ENCODE results near the gene MAFG.

The MAFG gene

GRCh38 chr17:81939881-81940385 is 12.4 kb upstream of the MAFG start:
- H4K20me1 ChIP-seq = peaks cover 4% of the 10 kb centered on the region; the same call in 1 of the 2 replicates

GRCh38 chr17:81939218-81939617 is 11.7 kb upstream of the MAFG start:
- Histone ChIP-seq H3K9ac (peak overlapping the region; percentile 68), H3K4me3 (no peak overlapping the region), H3K36me3 (peaks cover 13% of the 10 kb centered on the region), H3K27me3 (no peaks in the 10 kb centered on the region), H3K4me1 (peaks cover 95% of the 10 kb centered on the region), H3K4me2 (peak overlapping the region; percentile 100), H3K9me3 (no peaks in the 10 kb centered on the region), H4K20me1 (peaks cover 11% of the 10 kb centered on the region; the same call in 1 of the 2 replicates), H3K27ac (peak overlapping the region; percentile 95)
- no peak for TF ChIP-seq Cebpa-rat (IDR thresholded peaks at IDR 0.05)

More at GRCh38 chr17:81939881-81940385, 12.4 kb upstream of the MAFG start:
- peaks cover 95% of the 10 kb centered on the region for H3K4me1 ChIP-seq
- no peaks in the 10 kb centered on the region for H3K27me3 ChIP-seq
- no peak for TF ChIP-seq Cebpa-rat (IDR thresholded peaks at IDR 0.05)
- H3K27ac ChIP-seq = peak overlapping the region; percentile 95
- H3K9me3 ChIP-seq = no peaks in the 10 kb centered on the region
- no peak overlapping the region for H3K4me3 ChIP-seq
- H3K4me2 ChIP-seq = peak overlapping the region; percentile 100
- H3K36me3 ChIP-seq = peaks cover 6% of the 10 kb centered on the region
- H3K9ac ChIP-seq = no peak overlapping the region; the same call in 1 of the 2 replicates

DNA sequence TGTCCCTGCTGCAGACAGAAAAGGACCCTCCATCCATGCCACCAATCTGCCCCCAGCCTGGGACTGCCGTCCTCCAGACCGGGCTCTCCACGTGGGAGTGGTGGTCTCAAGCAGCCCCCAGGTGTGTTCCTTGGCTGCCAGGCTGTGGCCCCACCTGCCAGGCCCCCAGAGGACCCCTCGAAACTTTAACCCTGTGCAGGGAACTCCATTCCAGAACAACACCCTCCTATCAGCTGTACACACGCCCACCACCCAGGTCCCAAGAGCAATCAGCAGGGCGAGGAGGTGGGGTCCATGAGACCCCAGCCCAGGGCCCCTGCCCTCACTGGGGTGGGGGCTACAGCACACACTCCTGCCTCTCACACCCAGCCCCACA is 8.2 kb upstream of the MAFG start:
- H4K20me1 ChIP-seq = peaks cover 44% of the 10 kb centered on the region; the same call in 1 of the 2 replicates
- H3K4me1 ChIP-seq = peaks cover 82% of the 10 kb centered on the region
- TF ChIP-seq Cebpa-rat (IDR thresholded peaks at IDR 0.05) = no peak
- H3K36me3 ChIP-seq = peaks cover 27% of the 10 kb centered on the region
- peak overlapping the region; percentile 88 for H3K9ac ChIP-seq
- peak overlapping the region; percentile 38; the same call in 1 of the 2 replicates for H3K27ac ChIP-seq
- peak overlapping the region; percentile 90 for H3K4me3 ChIP-seq
- no peaks in the 10 kb centered on the region for H3K27me3 ChIP-seq
- peak overlapping the region; percentile 100 for H3K4me2 ChIP-seq
- H3K9me3 ChIP-seq = no peaks in the 10 kb centered on the region

DNA sequence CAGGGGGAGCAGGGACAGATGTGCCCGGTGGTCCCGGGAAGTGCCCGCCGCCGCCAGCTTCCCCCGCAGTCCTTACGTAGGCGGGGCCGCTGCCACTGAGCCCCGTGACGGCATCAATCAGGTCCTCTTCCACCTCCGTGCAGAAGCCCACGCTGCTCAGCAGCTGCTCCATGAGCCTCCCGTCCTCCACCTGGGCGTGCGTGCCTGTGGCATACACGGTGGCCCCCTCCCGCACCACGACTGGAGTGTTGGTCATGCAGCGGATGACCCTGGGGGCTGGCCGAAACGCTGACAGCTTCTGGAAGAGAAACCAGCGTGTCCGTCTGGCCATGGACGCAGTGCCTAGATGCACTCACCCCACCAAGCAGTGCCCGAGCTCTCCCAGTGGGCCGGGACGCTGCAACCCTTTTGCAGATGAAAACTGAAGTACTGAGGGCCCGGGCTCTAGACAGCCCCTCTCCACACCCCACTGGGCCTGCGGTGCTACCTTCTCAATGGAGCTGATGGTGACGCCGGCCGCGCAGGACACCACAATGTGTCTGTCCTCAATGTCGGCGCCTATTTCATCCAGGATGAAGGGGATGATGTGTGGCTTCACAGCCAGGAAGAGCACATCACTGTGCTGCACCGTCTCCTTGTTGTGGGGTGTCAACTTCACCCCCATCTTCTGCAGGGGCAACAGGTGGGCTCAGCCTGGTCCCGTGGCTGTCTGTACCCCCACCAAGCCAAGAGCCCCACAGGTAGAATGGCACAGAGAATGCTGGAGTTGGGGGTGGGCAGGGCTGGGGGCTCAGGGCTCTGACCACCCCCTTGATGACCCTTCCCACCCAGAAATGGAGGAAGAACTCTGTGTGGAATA is 7.5 kb upstream of the MAFG start:
- H3K9me3 ChIP-seq = no peaks in the 10 kb centered on the region
- H3K36me3 ChIP-seq = peaks cover 27% of the 10 kb centered on the region
- H3K27ac ChIP-seq = 0 out of 2 replicates have a peak overlapping the region, but pooled peaks have one; percentile 38
- peak overlapping the region; percentile 100 for H3K4me2 ChIP-seq
- peaks cover 82% of the 10 kb centered on the region for H3K4me1 ChIP-seq
- peaks cover 46% of the 10 kb centered on the region; the same call in 1 of the 2 replicates for H4K20me1 ChIP-seq
- no peak for TF ChIP-seq Cebpa-rat (IDR thresholded peaks at IDR 0.05)
- H3K27me3 ChIP-seq = no peaks in the 10 kb centered on the region
- H3K4me3 ChIP-seq = peak overlapping the region; percentile 90
- peak overlapping the region; percentile 88 for H3K9ac ChIP-seq

GRCh38 chr17:81934098-81934757 is 6.7 kb upstream of the MAFG start:
- Histone ChIP-seq H4K20me1 (peaks cover 49% of the 10 kb centered on the region; the same call in 1 of the 2 replicates), H3K4me3 (no peak overlapping the region), H3K9me3 (no peaks in the 10 kb centered on the region), H3K36me3 (peaks cover 27% of the 10 kb centered on the region), H3K4me1 (peaks cover 80% of the 10 kb centered on the region), H3K27me3 (peaks cover 6% of the 10 kb centered on the region), H3K9ac (0 out of 2 replicates have a peak overlapping the region, but pooled peaks have one; percentile 15), H3K4me2 (peak overlapping the region; percentile 13; the same call in 1 of the 2 replicates), H3K27ac (no peak overlapping the region)
- TF ChIP-seq Cebpa-rat (IDR thresholded peaks at IDR 0.05) = no peak

DNA sequence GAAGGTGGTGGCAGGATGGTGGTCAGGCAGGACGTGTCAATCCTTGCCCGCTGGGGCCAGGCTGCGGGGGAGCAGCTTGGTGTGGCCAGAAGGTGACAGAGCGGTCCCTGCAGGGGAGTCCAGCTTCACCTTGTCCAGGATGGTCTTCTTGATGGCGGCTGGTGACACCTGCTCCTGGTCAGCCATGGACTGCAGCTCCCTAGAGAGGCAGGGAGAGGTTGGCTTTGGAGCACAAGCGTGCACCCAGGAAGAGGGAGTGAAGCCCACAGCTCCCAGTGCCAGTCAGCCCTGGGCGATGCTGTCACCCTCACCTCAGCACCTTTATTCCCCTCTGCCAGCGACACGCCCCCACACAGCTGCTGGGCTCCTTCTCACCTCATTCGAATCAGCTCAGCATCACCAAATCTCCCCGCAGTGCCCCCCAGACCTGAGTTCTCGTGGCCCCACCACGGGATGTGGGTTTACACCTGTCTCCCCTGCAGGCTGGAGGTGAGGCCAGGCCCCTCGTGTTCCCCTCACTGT is 5.7 kb upstream of the MAFG start:
- Histone ChIP-seq H3K27ac (no peak overlapping the region), H3K4me2 (no peak overlapping the region), H3K36me3 (peaks cover 27% of the 10 kb centered on the region), H4K20me1 (peaks cover 55% of the 10 kb centered on the region; the same call in 1 of the 2 replicates), H3K4me3 (no peak overlapping the region), H3K9me3 (no peaks in the 10 kb centered on the region), H3K4me1 (peaks cover 80% of the 10 kb centered on the region), H3K27me3 (peaks cover 16% of the 10 kb centered on the region), H3K9ac (no peak overlapping the region)
- TF ChIP-seq Cebpa-rat (IDR thresholded peaks at IDR 0.05) = no peak

DNA sequence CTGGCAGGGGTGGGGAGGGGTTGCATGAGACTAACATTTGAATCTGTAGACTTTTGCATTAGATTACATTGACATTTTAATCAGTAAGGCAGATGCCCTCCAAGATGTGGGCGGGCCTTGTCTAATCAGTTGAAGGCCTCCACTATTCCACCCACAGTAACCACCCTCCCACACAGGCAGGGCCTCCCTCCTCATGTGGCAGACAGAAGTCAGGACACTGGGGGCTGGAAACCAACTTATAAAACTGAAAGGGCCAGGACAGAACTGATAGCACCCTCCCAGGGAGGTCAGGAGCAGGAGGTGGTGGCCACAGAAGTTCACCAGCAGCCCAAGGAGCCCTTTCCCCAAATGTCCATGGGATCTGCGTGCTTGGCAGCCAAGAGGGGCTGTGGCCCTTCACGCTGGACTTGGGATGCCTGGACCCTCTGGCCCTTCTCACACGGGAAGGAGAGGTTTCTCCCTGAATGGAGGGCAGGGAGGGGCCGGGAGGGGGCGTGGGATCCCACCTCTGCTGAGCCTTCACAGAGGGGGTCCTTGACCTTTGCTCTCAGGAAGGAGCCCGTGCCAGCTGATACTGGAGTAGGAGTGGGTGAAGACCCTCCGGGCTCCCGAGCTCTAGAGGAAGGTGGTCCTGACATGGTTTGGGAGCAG is 4.9 kb upstream of the MAFG start:
- Histone ChIP-seq H3K27me3 (peaks cover 19% of the 10 kb centered on the region), H3K4me1 (peaks cover 76% of the 10 kb centered on the region), H3K9me3 (no peaks in the 10 kb centered on the region), H4K20me1 (peaks cover 55% of the 10 kb centered on the region; the same call in 1 of the 2 replicates), H3K27ac (no peak overlapping the region), H3K4me3 (no peak overlapping the region), H3K36me3 (peaks cover 27% of the 10 kb centered on the region), H3K4me2 (peak overlapping the region; percentile 94), H3K9ac (0 out of 2 replicates have a peak overlapping the region, but pooled peaks have one; percentile 38)
- TF ChIP-seq Cebpa-rat (IDR thresholded peaks at IDR 0.05) = no peak

DNA sequence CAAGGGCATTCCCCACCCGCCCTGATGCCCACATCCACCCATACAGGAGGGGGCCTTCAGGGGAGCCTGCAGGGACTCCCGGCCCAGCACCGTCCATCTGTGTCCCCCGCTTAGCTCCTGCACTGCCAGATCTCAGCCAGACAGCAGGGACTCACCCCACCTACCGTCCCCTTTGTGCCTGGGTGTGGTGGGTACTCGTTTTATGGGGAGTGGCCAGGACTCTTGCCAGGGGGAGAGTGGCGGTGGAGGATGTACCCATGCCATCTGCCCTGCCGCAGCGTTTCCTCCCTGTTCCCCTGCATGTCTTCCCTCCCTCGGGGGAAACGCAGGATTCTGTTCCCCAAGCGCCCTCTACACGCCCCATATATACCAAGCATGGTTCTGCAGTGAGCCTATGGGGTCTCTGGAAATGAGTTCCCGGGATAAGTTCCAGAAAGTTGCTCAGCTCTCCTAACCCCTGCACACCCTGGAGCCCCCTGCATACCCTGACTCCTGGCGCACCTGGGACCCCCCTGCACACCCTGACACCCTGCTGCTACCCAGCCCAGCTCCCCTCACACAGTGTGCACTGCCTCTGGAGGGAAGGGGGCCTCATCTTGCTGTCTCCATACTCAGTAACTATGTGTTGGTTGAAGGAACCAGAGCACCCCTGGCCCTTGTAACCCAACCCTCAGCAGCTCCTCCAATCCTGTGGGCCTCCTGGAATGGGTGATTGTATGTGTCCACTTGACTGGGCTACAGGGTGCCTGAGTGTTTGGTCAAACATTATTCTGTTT is 4.2 kb upstream of the MAFG start:
- Histone ChIP-seq H3K4me3 (no peak overlapping the region), H3K27me3 (peaks cover 19% of the 10 kb centered on the region), H3K9me3 (no peaks in the 10 kb centered on the region), H3K9ac (0 out of 2 replicates have a peak overlapping the region, but pooled peaks have one; percentile 38), H3K27ac (no peak overlapping the region), H3K36me3 (peaks cover 27% of the 10 kb centered on the region), H3K4me1 (peaks cover 73% of the 10 kb centered on the region), H4K20me1 (peaks cover 55% of the 10 kb centered on the region; the same call in 1 of the 2 replicates), H3K4me2 (peak overlapping the region; percentile 94)
- TF ChIP-seq Cebpa-rat (IDR thresholded peaks at IDR 0.05) = no peak
